Dedifferentiated amniotic fluid mesenchymal stem cell (primary cell): Measurements from ENCODE around the gene CDCA3.

Experiments
- DNase-seq: peaks from one replicate; pipeline ENCODE4 v3.0.0-alpha.2; 2016; ENCODE audit errors: extremely low spot score

Gene CDCA3

DNA sequence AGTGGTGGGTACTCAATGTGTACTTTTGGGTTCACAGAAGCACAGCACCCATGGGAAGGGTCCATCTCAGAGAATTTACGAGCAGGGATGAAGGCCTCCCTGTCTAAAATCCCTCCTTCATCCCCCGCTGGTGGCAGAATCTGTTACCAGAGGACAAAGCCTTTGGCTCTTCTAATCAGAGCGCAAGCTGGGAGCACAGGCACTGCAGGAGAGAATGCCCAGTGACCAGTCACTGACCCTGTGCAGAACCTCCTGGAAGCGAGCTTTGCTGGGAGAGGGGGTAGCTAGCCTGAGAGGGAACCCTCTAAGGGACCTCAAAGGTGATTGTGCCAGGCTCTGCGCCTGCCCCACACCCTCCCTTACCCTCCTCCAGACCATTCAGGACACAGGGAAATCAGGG is 30.9 kb downstream of the CDCA3 start:
- DNase-seq, result no peak

DNA sequence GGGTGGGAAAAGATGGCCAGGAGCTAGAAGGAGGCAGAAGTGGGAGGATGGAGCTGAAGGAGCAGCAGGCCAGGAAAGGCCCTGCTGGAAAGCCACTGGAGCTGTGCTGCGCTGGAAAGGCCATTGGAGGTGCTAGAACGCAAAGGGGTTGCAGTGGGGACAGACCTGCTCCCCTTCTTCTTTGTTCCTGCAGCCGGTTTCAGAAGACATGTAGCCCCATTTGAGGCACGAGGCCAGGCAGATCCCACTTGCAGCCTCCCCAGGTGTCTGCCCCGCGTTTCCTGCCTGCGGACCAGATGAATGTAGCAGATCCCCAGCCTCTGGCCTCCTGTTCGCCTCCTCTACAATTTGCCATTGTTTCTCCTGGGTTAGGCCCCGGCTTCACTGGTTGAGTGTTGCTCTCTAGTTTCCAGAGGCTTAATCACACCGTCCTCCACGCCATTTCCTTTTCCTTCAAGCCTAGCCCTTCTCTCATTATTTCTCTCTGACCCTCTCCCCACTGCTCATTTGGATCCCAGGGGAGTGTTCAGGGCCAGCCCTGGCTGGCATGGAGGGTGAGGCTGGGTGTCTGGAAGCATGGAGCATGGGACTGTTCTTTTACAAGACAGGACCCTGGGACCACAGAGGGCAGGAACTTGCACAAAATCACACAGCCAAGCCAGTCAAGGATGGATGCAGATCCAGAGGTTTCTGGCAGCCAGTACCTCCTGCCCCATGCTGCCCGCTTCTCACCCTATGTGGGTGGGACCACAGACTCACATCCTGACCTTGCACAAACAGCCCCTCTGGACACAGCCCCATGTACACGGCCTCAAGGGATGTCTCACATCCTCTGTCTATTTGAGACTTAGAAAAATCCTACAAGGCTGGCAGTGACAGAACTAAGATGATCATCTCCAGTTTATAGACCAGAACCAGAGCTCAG is 31.7 kb downstream of the CDCA3 start:
- no peak for DNase-seq

DNA sequence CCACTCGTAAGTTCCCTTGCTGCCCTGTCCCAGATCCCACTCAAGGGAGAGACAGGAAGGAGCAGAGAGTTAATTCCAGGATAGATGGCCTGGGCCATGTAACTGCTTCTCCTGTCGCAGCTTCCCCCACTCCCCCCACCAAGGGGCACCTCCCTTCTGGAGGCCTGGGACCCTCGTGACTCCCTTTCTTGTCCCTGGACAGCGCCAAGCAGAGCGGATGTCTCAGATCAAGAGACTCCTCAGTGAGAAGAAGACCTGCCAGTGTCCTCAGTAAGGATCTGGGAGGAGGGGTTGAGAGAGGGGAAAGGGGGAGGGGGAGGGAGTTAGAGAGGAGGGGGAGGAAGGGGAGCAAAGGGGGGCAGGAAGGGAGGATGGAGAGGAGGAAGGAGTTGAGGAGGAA is 32.4 kb downstream of the CDCA3 start:
- no peak for DNase-seq

DNA sequence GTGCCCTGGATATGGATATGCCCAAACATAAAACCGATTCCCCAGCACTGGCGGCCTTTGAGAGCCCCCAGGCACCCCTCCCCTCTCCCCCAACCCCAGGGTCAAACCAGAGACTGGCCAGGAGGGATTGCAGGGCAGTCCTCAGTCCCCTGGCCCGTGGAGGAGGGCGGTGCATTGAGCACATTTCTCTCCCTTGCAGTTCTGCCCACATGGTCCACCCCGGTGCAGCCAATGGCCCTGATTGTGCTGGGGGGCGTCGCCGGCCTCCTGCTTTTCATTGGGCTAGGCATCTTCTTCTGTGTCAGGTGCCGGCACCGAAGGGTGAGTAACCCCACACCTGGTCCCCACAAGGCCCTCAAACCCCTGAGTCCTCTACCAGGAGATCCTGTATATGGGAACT is 32.9 kb downstream of the CDCA3 start:
- no peak for DNase-seq

DNA sequence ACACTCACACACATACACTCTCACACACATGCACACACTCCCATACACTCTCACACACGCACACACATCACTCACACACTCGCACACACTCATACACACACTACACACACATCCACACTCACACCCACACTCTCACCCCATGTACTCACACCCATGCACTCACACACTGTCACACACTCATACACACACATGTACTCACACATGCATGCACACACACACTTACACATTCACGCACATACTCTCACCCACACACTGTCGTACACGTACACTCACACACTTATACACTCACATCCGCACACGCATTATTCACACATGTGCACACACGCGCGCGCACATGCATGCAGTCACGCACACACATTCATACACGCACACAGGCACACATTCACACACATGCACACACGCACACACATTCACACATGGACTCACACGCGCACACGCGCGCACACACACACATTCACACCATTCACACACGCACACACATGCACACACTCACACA is 33.4 kb downstream of the CDCA3 start:
- DNase-seq, result no peak

DNA sequence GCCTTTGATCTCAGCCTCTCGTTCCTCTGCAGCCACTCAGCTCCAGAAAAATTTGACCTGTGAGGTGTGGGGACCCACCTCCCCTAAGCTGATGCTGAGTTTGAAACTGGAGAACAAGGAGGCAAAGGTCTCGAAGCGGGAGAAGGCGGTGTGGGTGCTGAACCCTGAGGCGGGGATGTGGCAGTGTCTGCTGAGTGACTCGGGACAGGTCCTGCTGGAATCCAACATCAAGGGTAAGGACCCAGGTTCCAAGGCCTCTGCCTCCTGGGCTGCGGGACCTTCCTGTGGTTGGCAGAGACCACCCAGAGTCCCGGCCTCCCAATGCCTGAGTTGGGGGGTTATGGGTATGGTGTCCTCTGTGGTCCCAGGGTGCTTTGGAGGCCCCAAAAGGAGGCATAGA is 34.0 kb downstream of the CDCA3 start:
- DNase-seq, result no peak

DNA sequence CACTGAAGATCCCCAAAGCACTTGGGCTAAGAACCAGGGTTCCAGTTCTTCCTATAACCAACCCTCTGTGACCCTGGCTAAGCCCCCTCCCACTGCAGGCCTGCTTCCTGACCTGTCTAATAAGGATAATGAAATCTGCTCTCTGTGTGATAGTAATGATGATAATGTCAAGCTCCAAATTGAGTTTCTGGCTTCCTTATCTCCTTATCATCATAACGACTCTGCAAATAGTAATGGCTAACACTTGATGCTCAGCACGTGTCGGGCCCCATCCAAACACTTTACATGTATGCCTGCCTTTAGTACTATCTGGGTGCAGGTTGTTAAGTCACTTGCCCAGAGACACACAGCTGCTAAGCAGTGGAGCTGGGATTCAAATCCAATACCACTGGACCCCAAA is 34.5 kb downstream of the CDCA3 start:
- DNase-seq, result no peak

DNA sequence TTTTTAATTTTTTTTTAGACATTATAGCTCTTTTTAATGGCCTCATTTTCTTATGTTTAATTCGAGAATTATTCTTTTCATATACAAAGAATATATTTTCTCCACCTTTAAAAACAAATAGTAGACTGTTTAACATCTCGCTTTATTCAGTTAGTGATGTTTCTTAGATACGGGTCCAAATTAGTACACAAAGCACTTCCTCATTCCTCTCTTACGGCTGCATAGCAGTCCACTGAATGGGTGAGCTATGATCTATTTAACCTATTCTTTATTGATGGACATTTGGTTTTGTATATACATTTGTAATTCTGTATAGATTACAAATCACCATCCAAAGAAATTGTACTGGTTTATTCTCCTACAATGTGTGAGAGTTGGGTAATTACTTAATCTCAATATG is 37.7 kb downstream of the CDCA3 start:
- no peak for DNase-seq

DNA sequence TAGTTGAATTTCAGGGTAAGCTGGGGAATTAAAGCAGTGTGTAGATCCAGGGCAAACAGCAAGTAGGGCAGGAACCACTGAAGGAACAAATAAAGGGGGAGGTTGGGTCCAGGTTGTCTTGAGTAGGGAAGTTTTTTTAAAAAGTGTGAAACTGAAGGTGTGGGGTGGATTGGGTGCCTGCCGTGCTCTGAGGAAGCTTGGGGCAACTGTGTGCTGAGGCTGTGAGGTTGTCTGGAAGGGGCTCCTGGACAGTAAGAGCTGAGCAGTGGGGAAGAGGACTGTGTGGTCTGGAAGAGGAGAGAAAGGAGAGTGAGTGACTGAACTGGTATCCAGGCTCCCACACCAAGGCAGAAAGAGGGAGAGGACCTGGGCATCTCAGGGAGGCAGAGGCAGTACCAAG is 40.3 kb downstream of the CDCA3 start:
- DNase-seq, result no peak

DNA sequence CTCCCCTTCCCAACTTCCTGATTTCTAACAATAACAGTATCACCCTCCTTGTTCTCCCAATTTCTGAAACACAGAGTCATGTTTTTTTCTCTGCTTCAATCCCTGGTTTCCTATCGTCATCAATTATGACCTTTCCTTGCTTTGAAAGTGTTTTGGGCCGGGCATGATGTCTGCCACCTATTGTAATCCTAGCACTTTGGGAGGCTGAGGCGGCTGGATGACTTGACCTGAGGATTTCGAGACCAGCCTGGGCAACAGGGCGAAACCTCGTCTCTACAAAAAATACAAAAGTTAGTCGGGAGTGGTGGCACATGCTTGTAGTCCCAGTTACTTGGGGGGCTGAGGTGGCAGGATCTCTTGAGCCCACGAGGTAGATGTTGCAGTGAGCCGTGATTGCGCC is 42.0 kb downstream of the CDCA3 start:
- DNase-seq, result no peak

DNA sequence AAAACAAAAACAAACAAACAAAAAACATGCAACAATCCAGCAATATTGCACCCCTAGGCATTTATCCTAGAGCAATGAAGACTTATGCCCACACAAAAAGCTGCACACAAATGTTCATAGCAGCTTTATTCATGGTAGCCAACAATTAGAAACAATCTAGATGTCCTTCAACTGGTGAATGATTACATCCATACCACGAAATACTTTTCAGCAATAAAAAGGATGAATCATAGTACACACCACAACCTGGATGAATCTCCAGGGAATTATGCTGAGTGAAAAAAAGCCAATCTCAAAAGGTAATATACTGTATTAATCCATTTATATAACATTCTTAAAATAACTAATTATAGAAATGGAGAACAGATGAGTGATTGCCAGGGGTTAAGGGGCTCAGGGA is 43.9 kb downstream of the CDCA3 start:
- DNase-seq, result no peak

DNA sequence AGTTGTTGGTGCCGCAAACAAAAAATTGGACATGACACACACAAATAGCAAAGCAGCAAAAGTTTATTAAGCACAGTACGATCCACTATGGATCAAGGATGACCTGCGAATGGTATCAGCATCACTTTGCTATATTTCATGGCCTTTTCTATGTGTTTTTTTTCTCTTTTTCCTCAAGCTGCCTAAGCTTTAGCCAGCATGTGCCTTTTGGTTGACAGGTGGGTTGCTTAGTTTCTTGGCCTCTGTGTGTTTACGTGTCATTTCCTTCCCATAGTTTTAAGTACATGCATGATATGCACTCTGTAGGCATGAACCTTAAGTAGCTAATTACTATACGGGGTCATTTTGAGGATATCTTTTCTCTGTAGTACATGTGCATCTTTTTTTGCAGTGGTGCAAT is 51.9 kb downstream of the CDCA3 start:
- no peak for DNase-seq
